ELF-1 (cell line): ENCODE results near the gene GRHPR.
"Not testable (repeated sequence)": the region's sequence is repeated elsewhere in the genome, so short reads cannot be mapped to it uniquely, and the experiment has no call there.

Experiments
- DNase-seq: peaks from one replicate; pipeline ENCODE4 v3.0.0-alpha.2; 2016; ENCODE audit warnings: low read depth, low spot score

The GRHPR gene

GRCh38 chr9:37422289-37423104 lies at the start of gene GRHPR:
Gene GRHPR, plus strand, starts transcription at chr9:37422696. Its CDS starts 55 bp downstream, at chr9:37422751.
- DNase-seq = peak; percentile 83

- DNase-seq = no peak
These were observed 49.7 kb upstream of the GRHPR start for GRCh38 chr9:37372839-37373238.

- DNase-seq = no peak
These were observed 48.9 kb upstream of the GRHPR start for GRCh38 chr9:37373621-37374020.

GRCh38 chr9:37374892-37375291 lies 47.6 kb upstream of the GRHPR start:
- no peak for DNase-seq

- DNase-seq = no peak
These were observed 44.5 kb upstream of the GRHPR start for GRCh38 chr9:37377688-37378612.

GRCh38 chr9:37378613-37379004 lies 43.9 kb upstream of the GRHPR start:
- no peak for DNase-seq

GRCh38 chr9:37379835-37380234 lies 42.7 kb upstream of the GRHPR start:
- no peak for DNase-seq

GRCh38 chr9:37380570-37380969 lies 41.9 kb upstream of the GRHPR start:
- DNase-seq = no peak

GRCh38 chr9:37381094-37381741 lies 41.3 kb upstream of the GRHPR start:
- no peak for DNase-seq

GRCh38 chr9:37382161-37382981 lies 40.1 kb upstream of the GRHPR start:
- DNase-seq = no peak

GRCh38 chr9:37382982-37383357 lies 39.5 kb upstream of the GRHPR start:
- DNase-seq = no peak

- no peak for DNase-seq
These were observed 39.1 kb upstream of the GRHPR start for GRCh38 chr9:37383393-37383792.

GRCh38 chr9:37383876-37384746 lies 38.4 kb upstream of the GRHPR start:
- DNase-seq = no peak

- DNase-seq = no peak
These were observed 37.2 kb upstream of the GRHPR start for GRCh38 chr9:37385286-37385685.

- DNase-seq = no peak
These were observed 35.5 kb upstream of the GRHPR start for GRCh38 chr9:37386988-37387387.

- DNase-seq = peak; percentile 58
These were observed 31.7 kb upstream of the GRHPR start for GRCh38 chr9:37390759-37391158.

GRCh38 chr9:37392272-37392671 lies 30.2 kb upstream of the GRHPR start:
- DNase-seq = peak; percentile 69

GRCh38 chr9:37395229-37395628 lies 27.3 kb upstream of the GRHPR start:
- DNase-seq = no peak

- DNase-seq = no peak
These were observed 26.8 kb upstream of the GRHPR start for GRCh38 chr9:37395663-37396062.

- not testable (repeated sequence) for DNase-seq
These were observed 24.5 kb upstream of the GRHPR start for GRCh38 chr9:37397948-37398347.
